HepG2 (cell line): ENCODE results near the gene DIS3L2. TPM values are rescaled to one million over a fixed set of nuclear protein-coding genes. Genes with fewer than 3 reads are reported as not detected.

Experiments
- ARNT ChIP-seq: fragments of 450-650 bp; IDR thresholded peaks from 2 replicates; pipeline ENCODE4 v1.6.1; 2017
- CCAR2 ChIP-seq: fragments of 200-400 bp; formaldehyde crosslinking; optimal IDR thresholded peaks from 2 replicates; pipeline ENCODE3; 2018; ENCODE audit warnings: low read depth, mild to moderate bottlenecking, low read length, moderate library complexity
- HDAC6 ChIP-seq: fragments of 200-600 bp; sonication (generic); IDR thresholded peaks from 2 replicates; pipeline ENCODE4 v1.7.0; 2017; ENCODE audit warnings: mild to moderate bottlenecking, antibody characterized with exemption, low read length, low read depth
- IRF2 ChIP-seq: IDR thresholded peaks from 2 replicates; pipeline ENCODE4 v1.6.1; 2018; ENCODE audit warnings: missing genetic modification reagents, missing compliant biosample characterization
- JUND ChIP-seq: sonication (generic); formaldehyde crosslinking; IDR thresholded peaks from 2 replicates; pipeline ENCODE4 v1.8.0; 2022; ENCODE audit warnings: mild to moderate bottlenecking, missing genetic modification reagents
- NFATC3 ChIP-seq: sonication (generic); formaldehyde crosslinking; IDR thresholded peaks from 2 replicates; pipeline ENCODE4 v1.5.1; 2020; ENCODE audit warnings: mild to moderate bottlenecking, missing genetic modification reagents
- RARA ChIP-seq: IDR thresholded peaks from 2 replicates; pipeline ENCODE4 v1.6.1; 2016; ENCODE audit warnings: missing genetic modification reagents, missing compliant biosample characterization
- RXRB ChIP-seq: IDR thresholded peaks from 2 replicates; pipeline ENCODE4 v1.6.1; 2016; ENCODE audit warnings: borderline replicate concordance, missing genetic modification reagents, missing compliant biosample characterization
- SP5 ChIP-seq: IDR thresholded peaks from 2 replicates; pipeline ENCODE4 v1.6.1; 2016; ENCODE audit warnings: low read depth, borderline replicate concordance
- TSC22D2 ChIP-seq: sonication (generic); formaldehyde crosslinking; IDR thresholded peaks from 2 replicates; pipeline ENCODE4 v1.5.1; 2020; ENCODE audit warnings: missing genetic modification reagents, mild to moderate bottlenecking, borderline replicate concordance
- ZNF263 ChIP-seq: sonication (generic); formaldehyde crosslinking; IDR thresholded peaks from 2 replicates; pipeline ENCODE4 v1.4.0; 2020; ENCODE audit warnings: missing genetic modification reagents
- ZNF605 ChIP-seq: sonication (generic); formaldehyde crosslinking; IDR thresholded peaks from 2 replicates; pipeline ENCODE4 v1.8.0; 2022; ENCODE audit warnings: mild to moderate bottlenecking, missing genetic modification reagents
- ZNF709 ChIP-seq: sonication (generic); formaldehyde crosslinking; IDR thresholded peaks from 2 replicates; pipeline ENCODE4 v1.5.0; 2020; ENCODE audit warnings: mild to moderate bottlenecking, missing genetic modification reagents
- ZNF792 ChIP-seq: IDR thresholded peaks from 2 replicates; pipeline ENCODE4 v1.6.1; 2016
- polyA plus RNA-seq, 8 experiments: library from polyadenylated mRNA; depleted of rRNA in 3 of 8; stranded (reverse) in 7 of 8; unstranded in 1 of 8; fragments of >200 nt; fragmentation: Illumina TruSeq in 4 of 8; extraction: Trizol in 4 of 8; gene quantifications; 2 replicates each; pipeline versions ENCODE4 v1.2.1 to v1.2.3, GENCODE V29; 2011 to 2016; ENCODE audit warnings: low read depth in 4 of 8, missing spikeins in 1 of 8, mixed read lengths in 1 of 8; ENCODE audit not compliant: insufficient read depth in 1 of 8
- total RNA-seq, 5 experiments: library from RNA; depleted of rRNA; stranded (reverse); fragments of >200 nt; fragmentation: Illumina TruSeq; extraction: Trizol; gene quantifications; 2 replicates each; pipeline ENCODE4 v1.2.3, GENCODE V29; 2016; ENCODE audit warnings: low read depth in 1 of 5
- TF ChIP-seq, protein P1 (sequence below): sonication (generic); formaldehyde crosslinking; IDR thresholded peaks from 2 replicates; pipeline ENCODE4 v1.5.1; 2020; ENCODE audit warnings: mild to moderate bottlenecking, missing genetic modification reagents, moderate library complexity
- TF ChIP-seq, protein P2 (sequence below): sonication (generic); formaldehyde crosslinking; IDR thresholded peaks from 2 replicates; pipeline ENCODE4 v1.5.1; 2020; ENCODE audit warnings: mild to moderate bottlenecking, moderate library complexity, missing genetic modification reagents
- TF ChIP-seq, protein P3 (sequence below): sonication (generic); formaldehyde crosslinking; IDR thresholded peaks from 2 replicates; pipeline ENCODE4 v1.8.0; 2022; ENCODE audit warnings: missing genetic modification reagents, mild to moderate bottlenecking, moderate library complexity, borderline replicate concordance
- TF ChIP-seq, protein P4 (sequence below): sonication (generic); formaldehyde crosslinking; IDR thresholded peaks from 2 replicates; pipeline ENCODE4 v1.4.0; 2020; ENCODE audit warnings: missing genetic modification reagents
- TF ChIP-seq, protein P5 (sequence below): sonication (generic); formaldehyde crosslinking; IDR thresholded peaks from 2 replicates; pipeline ENCODE4 v1.4.0; 2020; ENCODE audit warnings: mild to moderate bottlenecking, missing genetic modification reagents

DIS3L2 gene
- total and polyA plus RNA-seq, 2 of the 13 experiments (the other 11 are each of a cell fraction or from before 2014, with no cell fraction given) = 7.0 to 23.9 TPM

DNA sequence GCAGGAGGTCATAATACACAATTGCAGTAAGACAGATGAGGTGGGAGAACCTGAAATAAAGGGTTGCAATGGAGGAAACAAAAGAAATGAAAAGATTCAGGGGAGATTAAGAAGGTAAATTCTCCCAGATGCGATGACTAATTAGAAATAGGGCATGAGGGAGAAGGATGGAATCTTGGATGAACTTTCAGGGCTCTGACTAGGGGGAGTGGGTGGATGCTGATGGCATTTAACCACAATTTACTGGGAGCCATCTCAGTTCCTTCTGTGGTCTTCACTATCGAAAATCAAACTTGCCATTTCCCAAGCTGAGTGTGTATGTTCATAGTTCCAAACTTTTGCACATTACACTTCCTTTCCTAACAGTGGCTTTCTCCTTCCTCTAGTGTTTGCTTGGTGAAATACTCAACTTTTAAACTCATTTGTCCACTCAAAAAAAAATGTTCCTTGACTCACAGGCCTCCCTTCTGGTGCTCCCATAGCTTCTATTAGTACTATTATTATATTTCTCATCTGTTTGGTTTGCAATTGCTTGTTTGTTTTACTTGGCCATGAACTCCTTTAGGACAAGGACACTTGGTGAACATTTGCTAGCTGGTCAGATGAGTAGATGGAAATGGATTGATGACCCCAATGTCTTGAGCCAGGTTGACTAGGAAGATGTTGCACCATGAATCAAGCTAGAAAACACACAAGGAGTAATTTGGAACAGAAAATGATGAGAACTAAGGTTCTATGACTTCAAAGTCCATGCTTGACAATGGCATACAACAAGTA, 178.5 kb downstream of the DIS3L2 start (continued):
- no peak for TF ChIP-seq CCAR2
- TF ChIP-seq, protein P1, sequence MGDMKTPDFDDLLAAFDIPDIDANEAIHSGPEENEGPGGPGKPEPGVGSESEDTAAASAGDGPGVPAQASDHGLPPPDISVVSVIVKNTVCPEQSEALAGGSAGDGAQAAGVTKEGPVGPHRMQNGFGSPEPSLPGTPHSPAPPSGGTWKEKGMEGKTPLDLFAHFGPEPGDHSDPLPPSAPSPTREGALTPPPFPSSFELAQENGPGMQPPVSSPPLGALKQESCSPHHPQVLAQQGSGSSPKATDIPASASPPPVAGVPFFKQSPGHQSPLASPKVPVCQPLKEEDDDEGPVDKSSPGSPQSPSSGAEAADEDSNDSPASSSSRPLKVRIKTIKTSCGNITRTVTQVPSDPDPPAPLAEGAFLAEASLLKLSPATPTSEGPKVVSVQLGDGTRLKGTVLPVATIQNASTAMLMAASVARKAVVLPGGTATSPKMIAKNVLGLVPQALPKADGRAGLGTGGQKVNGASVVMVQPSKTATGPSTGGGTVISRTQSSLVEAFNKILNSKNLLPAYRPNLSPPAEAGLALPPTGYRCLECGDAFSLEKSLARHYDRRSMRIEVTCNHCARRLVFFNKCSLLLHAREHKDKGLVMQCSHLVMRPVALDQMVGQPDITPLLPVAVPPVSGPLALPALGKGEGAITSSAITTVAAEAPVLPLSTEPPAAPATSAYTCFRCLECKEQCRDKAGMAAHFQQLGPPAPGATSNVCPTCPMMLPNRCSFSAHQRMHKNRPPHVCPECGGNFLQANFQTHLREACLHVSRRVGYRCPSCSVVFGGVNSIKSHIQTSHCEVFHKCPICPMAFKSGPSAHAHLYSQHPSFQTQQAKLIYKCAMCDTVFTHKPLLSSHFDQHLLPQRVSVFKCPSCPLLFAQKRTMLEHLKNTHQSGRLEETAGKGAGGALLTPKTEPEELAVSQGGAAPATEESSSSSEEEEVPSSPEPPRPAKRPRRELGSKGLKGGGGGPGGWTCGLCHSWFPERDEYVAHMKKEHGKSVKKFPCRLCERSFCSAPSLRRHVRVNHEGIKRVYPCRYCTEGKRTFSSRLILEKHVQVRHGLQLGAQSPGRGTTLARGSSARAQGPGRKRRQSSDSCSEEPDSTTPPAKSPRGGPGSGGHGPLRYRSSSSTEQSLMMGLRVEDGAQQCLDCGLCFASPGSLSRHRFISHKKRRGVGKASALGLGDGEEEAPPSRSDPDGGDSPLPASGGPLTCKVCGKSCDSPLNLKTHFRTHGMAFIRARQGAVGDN (CRISPR knock-in tag) = no peak
- TF ChIP-seq, protein P2, sequence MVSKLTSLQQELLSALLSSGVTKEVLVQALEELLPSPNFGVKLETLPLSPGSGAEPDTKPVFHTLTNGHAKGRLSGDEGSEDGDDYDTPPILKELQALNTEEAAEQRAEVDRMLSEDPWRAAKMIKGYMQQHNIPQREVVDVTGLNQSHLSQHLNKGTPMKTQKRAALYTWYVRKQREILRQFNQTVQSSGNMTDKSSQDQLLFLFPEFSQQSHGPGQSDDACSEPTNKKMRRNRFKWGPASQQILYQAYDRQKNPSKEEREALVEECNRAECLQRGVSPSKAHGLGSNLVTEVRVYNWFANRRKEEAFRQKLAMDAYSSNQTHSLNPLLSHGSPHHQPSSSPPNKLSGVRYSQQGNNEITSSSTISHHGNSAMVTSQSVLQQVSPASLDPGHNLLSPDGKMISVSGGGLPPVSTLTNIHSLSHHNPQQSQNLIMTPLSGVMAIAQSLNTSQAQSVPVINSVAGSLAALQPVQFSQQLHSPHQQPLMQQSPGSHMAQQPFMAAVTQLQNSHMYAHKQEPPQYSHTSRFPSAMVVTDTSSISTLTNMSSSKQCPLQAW = no peak
- peak; percentile 78 for TF ChIP-seq RARA
- TF ChIP-seq, protein P3, sequence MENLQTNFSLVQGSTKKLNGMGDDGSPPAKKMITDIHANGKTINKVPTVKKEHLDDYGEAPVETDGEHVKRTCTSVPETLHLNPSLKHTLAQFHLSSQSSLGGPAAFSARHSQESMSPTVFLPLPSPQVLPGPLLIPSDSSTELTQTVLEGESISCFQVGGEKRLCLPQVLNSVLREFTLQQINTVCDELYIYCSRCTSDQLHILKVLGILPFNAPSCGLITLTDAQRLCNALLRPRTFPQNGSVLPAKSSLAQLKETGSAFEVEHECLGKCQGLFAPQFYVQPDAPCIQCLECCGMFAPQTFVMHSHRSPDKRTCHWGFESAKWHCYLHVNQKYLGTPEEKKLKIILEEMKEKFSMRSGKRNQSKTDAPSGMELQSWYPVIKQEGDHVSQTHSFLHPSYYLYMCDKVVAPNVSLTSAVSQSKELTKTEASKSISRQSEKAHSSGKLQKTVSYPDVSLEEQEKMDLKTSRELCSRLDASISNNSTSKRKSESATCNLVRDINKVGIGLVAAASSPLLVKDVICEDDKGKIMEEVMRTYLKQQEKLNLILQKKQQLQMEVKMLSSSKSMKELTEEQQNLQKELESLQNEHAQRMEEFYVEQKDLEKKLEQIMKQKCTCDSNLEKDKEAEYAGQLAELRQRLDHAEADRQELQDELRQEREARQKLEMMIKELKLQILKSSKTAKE (CRISPR knock-in tag) = no peak
- no peak for TF ChIP-seq HDAC6
- TF ChIP-seq, protein P4, sequence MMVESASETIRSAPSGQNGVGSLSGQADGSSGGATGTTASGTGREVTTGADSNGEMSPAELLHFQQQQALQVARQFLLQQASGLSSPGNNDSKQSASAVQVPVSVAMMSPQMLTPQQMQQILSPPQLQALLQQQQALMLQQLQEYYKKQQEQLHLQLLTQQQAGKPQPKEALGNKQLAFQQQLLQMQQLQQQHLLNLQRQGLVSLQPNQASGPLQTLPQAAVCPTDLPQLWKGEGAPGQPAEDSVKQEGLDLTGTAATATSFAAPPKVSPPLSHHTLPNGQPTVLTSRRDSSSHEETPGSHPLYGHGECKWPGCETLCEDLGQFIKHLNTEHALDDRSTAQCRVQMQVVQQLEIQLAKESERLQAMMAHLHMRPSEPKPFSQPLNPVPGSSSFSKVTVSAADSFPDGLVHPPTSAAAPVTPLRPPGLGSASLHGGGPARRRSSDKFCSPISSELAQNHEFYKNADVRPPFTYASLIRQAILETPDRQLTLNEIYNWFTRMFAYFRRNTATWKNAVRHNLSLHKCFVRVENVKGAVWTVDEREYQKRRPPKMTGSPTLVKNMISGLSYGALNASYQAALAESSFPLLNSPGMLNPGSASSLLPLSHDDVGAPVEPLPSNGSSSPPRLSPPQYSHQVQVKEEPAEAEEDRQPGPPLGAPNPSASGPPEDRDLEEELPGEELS (CRISPR knock-in tag) = no peak
- no peak for TF ChIP-seq NFATC3 (CRISPR knock-in tag)
- no peak for TF ChIP-seq JUND (CRISPR knock-in tag)
- TF ChIP-seq ZNF263 (CRISPR knock-in tag) = peak; percentile 67; the same call in 1 of the 2 replicates
- peak; percentile 66; the same call in 1 of the 2 replicates for TF ChIP-seq RXRB
- no peak for TF ChIP-seq ZNF792
- no peak for TF ChIP-seq ARNT
- TF ChIP-seq, protein P5, sequence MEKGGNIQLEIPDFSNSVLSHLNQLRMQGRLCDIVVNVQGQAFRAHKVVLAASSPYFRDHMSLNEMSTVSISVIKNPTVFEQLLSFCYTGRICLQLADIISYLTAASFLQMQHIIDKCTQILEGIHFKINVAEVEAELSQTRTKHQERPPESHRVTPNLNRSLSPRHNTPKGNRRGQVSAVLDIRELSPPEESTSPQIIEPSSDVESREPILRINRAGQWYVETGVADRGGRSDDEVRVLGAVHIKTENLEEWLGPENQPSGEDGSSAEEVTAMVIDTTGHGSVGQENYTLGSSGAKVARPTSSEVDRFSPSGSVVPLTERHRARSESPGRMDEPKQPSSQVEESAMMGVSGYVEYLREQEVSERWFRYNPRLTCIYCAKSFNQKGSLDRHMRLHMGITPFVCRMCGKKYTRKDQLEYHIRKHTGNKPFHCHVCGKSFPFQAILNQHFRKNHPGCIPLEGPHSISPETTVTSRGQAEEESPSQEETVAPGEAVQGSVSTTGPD (CRISPR knock-in tag) = no peak
- TF ChIP-seq ZNF605 = no peak
- TF ChIP-seq ZNF709 (CRISPR knock-in tag) = no peak
- TF ChIP-seq SP5 = no peak
- TF ChIP-seq IRF2 (CRISPR knock-in tag) = no peak
- no peak for TF ChIP-seq TSC22D2 (CRISPR knock-in tag)
